Measurements from ENCODE around the gene ENPEP.

The ENPEP gene

DNA sequence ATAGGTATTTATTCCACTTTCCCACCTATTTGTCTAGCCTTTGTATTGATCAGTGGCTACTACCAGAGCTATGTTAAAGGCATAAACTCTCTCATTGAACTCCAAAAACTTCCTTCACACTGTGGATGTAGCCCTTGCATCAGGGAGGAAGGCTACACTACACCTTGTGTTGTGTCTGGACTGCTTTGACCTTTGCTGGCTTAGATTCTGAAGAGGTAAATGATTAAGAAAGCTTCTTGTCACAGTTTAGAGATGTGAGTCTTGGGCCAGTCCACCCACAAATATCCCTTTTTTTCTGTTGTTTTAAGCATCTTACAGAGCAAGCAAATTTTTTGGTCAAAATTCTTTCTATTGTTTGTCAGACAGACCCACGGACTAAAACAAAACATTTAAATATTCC, 1.9 kb downstream of the ENPEP start:
- DNase-seq (ENCODE audit: low read depth): no peak
- TF ChIP-seq, protein P1, sequence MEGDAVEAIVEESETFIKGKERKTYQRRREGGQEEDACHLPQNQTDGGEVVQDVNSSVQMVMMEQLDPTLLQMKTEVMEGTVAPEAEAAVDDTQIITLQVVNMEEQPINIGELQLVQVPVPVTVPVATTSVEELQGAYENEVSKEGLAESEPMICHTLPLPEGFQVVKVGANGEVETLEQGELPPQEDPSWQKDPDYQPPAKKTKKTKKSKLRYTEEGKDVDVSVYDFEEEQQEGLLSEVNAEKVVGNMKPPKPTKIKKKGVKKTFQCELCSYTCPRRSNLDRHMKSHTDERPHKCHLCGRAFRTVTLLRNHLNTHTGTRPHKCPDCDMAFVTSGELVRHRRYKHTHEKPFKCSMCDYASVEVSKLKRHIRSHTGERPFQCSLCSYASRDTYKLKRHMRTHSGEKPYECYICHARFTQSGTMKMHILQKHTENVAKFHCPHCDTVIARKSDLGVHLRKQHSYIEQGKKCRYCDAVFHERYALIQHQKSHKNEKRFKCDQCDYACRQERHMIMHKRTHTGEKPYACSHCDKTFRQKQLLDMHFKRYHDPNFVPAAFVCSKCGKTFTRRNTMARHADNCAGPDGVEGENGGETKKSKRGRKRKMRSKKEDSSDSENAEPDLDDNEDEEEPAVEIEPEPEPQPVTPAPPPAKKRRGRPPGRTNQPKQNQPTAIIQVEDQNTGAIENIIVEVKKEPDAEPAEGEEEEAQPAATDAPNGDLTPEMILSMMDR (conservative IDR thresholded peaks at IDR 0.05; ENCODE audit: low read length): no peak
- no peak overlapping the region for H3K4me3 ChIP-seq (ENCODE audit: low read length)

- peak; percentile 99 for DNase-seq (ENCODE audit: low read depth)
- H3K4me3 ChIP-seq (ENCODE audit: low read length): no peak overlapping the region
- TF ChIP-seq, protein P1 (conservative IDR thresholded peaks at IDR 0.05; ENCODE audit: low read length): peak; percentile 72
Observed at GRCh38 chr4:110480031-110480549, 4.1 kb downstream of the ENPEP start.

DNA sequence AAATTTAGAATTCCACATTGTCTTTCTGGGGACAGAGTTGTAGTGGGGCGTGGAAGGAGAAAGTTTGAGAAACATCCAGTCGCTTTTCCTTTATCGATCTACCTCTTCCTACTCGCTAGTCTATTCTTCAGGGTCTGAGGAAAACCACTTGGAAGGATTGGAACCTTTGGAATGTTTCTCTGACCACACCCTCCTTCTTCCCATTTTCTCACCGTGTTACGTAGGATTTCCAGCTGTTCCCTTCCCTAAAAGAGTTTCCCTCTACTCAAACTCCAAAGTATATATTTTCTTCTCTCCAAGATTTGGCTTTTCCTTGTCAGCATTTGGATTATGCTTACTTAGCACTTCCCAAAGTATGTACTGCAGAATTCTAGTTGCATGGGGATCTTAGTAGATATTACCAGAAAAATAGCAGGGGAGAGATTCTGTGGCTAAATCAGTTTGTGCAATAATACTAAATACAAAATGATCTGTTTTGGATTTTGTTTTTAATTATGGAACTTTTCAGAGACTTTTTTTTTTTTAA, 4.9 kb downstream of the ENPEP start:
- TF ChIP-seq, protein P1 (conservative IDR thresholded peaks at IDR 0.05; ENCODE audit: low read length): no peak
- peak; percentile 39 for DNase-seq (ENCODE audit: low read depth)
- H3K4me3 ChIP-seq (ENCODE audit: low read length): no peak overlapping the region

- TF ChIP-seq, protein P1 (conservative IDR thresholded peaks at IDR 0.05; ENCODE audit: low read length): no peak
- no peak overlapping the region for H3K4me3 ChIP-seq (ENCODE audit: low read length)
- DNase-seq (ENCODE audit: low read depth): peak; percentile 89
Observed at GRCh38 chr4:110483516-110483915, 7.6 kb downstream of the ENPEP start.

DNA sequence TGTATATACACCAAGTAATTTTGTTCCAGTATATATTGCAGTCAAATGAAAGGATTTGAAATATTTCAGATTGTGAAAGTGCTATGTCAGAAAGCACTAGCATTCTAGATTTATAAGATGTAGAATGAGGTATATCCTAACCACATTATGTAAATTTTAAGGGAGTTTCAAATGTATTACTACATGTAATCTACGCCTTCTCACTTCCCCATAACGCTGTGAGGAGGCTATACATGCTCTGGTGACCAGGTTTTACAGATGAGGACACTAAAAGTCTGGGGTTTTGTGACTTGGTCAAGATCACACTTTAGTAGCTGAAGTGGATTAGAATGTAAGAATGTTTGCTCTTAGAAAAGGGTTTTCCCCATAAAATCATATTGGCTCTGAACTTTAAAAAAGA, 8.1 kb downstream of the ENPEP start:
- TF ChIP-seq, protein P1 (conservative IDR thresholded peaks at IDR 0.05; ENCODE audit: low read length): no peak
- no peak overlapping the region for H3K4me3 ChIP-seq (ENCODE audit: low read length)
- no peak for DNase-seq (ENCODE audit: low read depth)

DNA sequence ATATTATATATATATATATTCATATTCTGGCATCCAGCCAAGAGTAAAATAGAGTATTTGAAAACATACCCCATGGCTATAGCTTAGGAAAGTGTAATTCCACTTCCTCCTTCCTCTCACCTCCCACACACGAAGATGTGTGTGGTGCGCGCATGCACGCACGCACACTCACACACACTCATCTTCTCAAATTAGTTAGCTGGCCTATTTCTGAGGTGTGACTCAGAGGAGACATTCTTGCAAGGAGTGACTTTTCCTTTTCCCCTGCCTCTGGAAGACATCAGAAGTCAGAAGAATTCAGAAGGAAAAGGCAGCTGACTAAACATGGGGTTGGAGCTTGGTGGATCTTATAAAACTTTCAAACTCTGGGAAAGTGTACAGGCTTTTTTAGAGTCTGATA, 8.8 kb downstream of the ENPEP start:
- TF ChIP-seq, protein P1 (conservative IDR thresholded peaks at IDR 0.05; ENCODE audit: low read length): no peak
- H3K4me3 ChIP-seq (ENCODE audit: low read length): no peak overlapping the region
- peak; percentile 92 for DNase-seq (ENCODE audit: low read depth)

DNA sequence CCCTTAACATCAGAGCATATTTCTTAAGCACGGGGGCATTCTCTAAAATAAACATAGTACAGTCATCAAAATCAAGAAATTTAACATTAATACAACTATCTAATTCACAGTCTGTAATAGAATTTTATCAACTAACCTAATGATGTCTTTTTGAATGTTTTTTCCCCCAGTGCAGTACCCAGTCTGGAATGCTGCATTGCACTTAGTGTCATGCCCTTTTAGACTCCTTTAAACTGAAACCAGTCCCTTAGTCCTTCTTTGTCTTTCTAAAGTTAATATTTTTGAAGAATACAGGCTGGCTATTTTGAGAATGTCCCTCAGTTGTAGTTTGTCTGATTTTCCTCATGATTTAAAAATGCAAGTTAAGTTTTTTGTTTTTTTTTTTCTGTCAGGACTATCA, 9.5 kb downstream of the ENPEP start:
- DNase-seq (ENCODE audit: low read depth): no peak
- no peak overlapping the region for H3K4me3 ChIP-seq (ENCODE audit: low read length)
- TF ChIP-seq, protein P1 (conservative IDR thresholded peaks at IDR 0.05; ENCODE audit: low read length): no peak

Data from AG10803 (cell line).